Stimulated activated naive CD8-positive, alpha-beta T cell treated with anti-CD3 and anti-CD28 coated beads, Interleukin-15, Interleukin-2, amounts not matched to agents 100 ng/mL and 50 ng/mL, for 24 hours (primary cell): ENCODE data around the gene CAMKK1.

Experiments used
- H3K27ac Mint-ChIP-seq: one replicate; pipeline ENCODE4 v1.8.0; 2021; ENCODE audit warnings: mild to moderate bottlenecking, mixed read lengths
- H3K27me3 Mint-ChIP-seq: one replicate; pipeline ENCODE4 v1.8.0; 2021; ENCODE audit warnings: mixed read lengths
- H3K36me3 Mint-ChIP-seq: one replicate; pipeline ENCODE4 v1.8.0; 2021; ENCODE audit warnings: low read depth, mixed read lengths
- H3K4me1 Mint-ChIP-seq: one replicate; pipeline ENCODE4 v1.8.0; 2021; ENCODE audit warnings: low read depth, mixed read lengths
- H3K4me3 Mint-ChIP-seq: one replicate; pipeline ENCODE4 v1.8.0; 2021; ENCODE audit warnings: mild to moderate bottlenecking, mixed read lengths
- H3K9me3 Mint-ChIP-seq: one replicate; pipeline ENCODE4 v1.8.0; 2021; ENCODE audit warnings: mixed read lengths

Gene CAMKK1

GRCh38 chr17:3894188-3894587, 1.3 kb upstream of the CAMKK1 start:
- Mint-ChIP-seq H3K27ac (no peak overlapping the region), H3K4me3 (peak overlapping the region; percentile 68), H3K4me1 (peaks cover 30% of the 10 kb centered on the region)

GRCh38 chr17:3893720-3894116, 865 bp upstream of the CAMKK1 start:
- no peaks in the 10 kb centered on the region for H3K9me3 Mint-ChIP-seq
- H3K27ac Mint-ChIP-seq = peak overlapping the region; percentile 63
- H3K27me3 Mint-ChIP-seq = peaks cover 7% of the 10 kb centered on the region
- H3K4me1 Mint-ChIP-seq = peaks cover 30% of the 10 kb centered on the region
- H3K4me3 Mint-ChIP-seq = peak overlapping the region; percentile 68
- no peaks in the 10 kb centered on the region for H3K36me3 Mint-ChIP-seq

More at GRCh38 chr17:3894188-3894587, 1.3 kb upstream of the CAMKK1 start:
- peaks cover 7% of the 10 kb centered on the region for H3K27me3 Mint-ChIP-seq
- H3K36me3 Mint-ChIP-seq = no peaks in the 10 kb centered on the region
- H3K9me3 Mint-ChIP-seq = no peaks in the 10 kb centered on the region

GRCh38 chr17:3892095-3892998, 506 bp downstream of the CAMKK1 start:
- Mint-ChIP-seq H3K4me1 (peaks cover 36% of the 10 kb centered on the region), H3K4me3 (peak overlapping the region; percentile 80)

GRCh38 chr17:3891626-3892094, 1.2 kb downstream of the CAMKK1 start:
- Mint-ChIP-seq H3K4me1 (peaks cover 43% of the 10 kb centered on the region), H3K27me3 (peaks cover 7% of the 10 kb centered on the region), H3K9me3 (no peaks in the 10 kb centered on the region), H3K4me3 (peak overlapping the region; percentile 80), H3K27ac (peak overlapping the region; percentile 14), H3K36me3 (no peaks in the 10 kb centered on the region)

More at GRCh38 chr17:3892095-3892998, 506 bp downstream of the CAMKK1 start:
- Mint-ChIP-seq H3K36me3 (no peaks in the 10 kb centered on the region), H3K27me3 (peaks cover 7% of the 10 kb centered on the region), H3K27ac (no peak overlapping the region), H3K9me3 (no peaks in the 10 kb centered on the region)

GRCh38 chr17:3890878-3891219, 2.0 kb downstream of the CAMKK1 start:
- H3K4me3 Mint-ChIP-seq = no peak overlapping the region
- no peaks in the 10 kb centered on the region for H3K9me3 Mint-ChIP-seq
- H3K36me3 Mint-ChIP-seq = no peaks in the 10 kb centered on the region
- H3K27me3 Mint-ChIP-seq = peaks cover 7% of the 10 kb centered on the region
- no peak overlapping the region for H3K27ac Mint-ChIP-seq
- peaks cover 47% of the 10 kb centered on the region for H3K4me1 Mint-ChIP-seq

GRCh38 chr17:3890082-3890877, 2.6 kb downstream of the CAMKK1 start:
- H3K4me1 Mint-ChIP-seq = peaks cover 47% of the 10 kb centered on the region
- no peaks in the 10 kb centered on the region for H3K36me3 Mint-ChIP-seq
- no peaks in the 10 kb centered on the region for H3K9me3 Mint-ChIP-seq
- no peak overlapping the region for H3K27ac Mint-ChIP-seq
- no peak overlapping the region for H3K4me3 Mint-ChIP-seq
- peaks cover 7% of the 10 kb centered on the region for H3K27me3 Mint-ChIP-seq

- Mint-ChIP-seq H3K27ac (no peak overlapping the region), H3K36me3 (no peaks in the 10 kb centered on the region), H3K4me1 (peaks cover 44% of the 10 kb centered on the region), H3K4me3 (no peak overlapping the region), H3K27me3 (peaks cover 7% of the 10 kb centered on the region), H3K9me3 (no peaks in the 10 kb centered on the region)
Measured at GRCh38 chr17:3889325-3890012, 3.4 kb downstream of the CAMKK1 start.

GRCh38 chr17:3888343-3889171, 4.3 kb downstream of the CAMKK1 start:
- Mint-ChIP-seq H3K27me3 (peaks cover 7% of the 10 kb centered on the region), H3K4me1 (peaks cover 38% of the 10 kb centered on the region), H3K9me3 (no peaks in the 10 kb centered on the region), H3K4me3 (no peak overlapping the region), H3K27ac (no peak overlapping the region), H3K36me3 (no peaks in the 10 kb centered on the region)

GRCh38 chr17:3887804-3888203, 5.0 kb downstream of the CAMKK1 start:
- Mint-ChIP-seq H3K4me1 (peaks cover 35% of the 10 kb centered on the region), H3K27ac (no peak overlapping the region), H3K9me3 (no peaks in the 10 kb centered on the region), H3K36me3 (no peaks in the 10 kb centered on the region), H3K4me3 (no peak overlapping the region), H3K27me3 (peaks cover 7% of the 10 kb centered on the region)

GRCh38 chr17:3887394-3887793, 5.5 kb downstream of the CAMKK1 start:
- Mint-ChIP-seq H3K27ac (no peak overlapping the region), H3K36me3 (no peaks in the 10 kb centered on the region), H3K27me3 (peaks cover 7% of the 10 kb centered on the region), H3K9me3 (no peaks in the 10 kb centered on the region), H3K4me3 (no peak overlapping the region), H3K4me1 (peaks cover 35% of the 10 kb centered on the region)

- H3K36me3 Mint-ChIP-seq = no peaks in the 10 kb centered on the region
- H3K4me3 Mint-ChIP-seq = no peak overlapping the region
- peaks cover 7% of the 10 kb centered on the region for H3K27me3 Mint-ChIP-seq
- no peaks in the 10 kb centered on the region for H3K9me3 Mint-ChIP-seq
- H3K4me1 Mint-ChIP-seq = peaks cover 32% of the 10 kb centered on the region
- peak overlapping the region; percentile 81 for H3K27ac Mint-ChIP-seq
Measured at GRCh38 chr17:3886776-3887175, 6.1 kb downstream of the CAMKK1 start.

- no peaks in the 10 kb centered on the region for H3K9me3 Mint-ChIP-seq
- no peak overlapping the region for H3K4me3 Mint-ChIP-seq
- H3K27me3 Mint-ChIP-seq = no peaks in the 10 kb centered on the region
- H3K4me1 Mint-ChIP-seq = peaks cover 24% of the 10 kb centered on the region
- peak overlapping the region; percentile 72 for H3K27ac Mint-ChIP-seq
- no peaks in the 10 kb centered on the region for H3K36me3 Mint-ChIP-seq
Measured at GRCh38 chr17:3885970-3886369, 6.9 kb downstream of the CAMKK1 start.

- no peaks in the 10 kb centered on the region for H3K9me3 Mint-ChIP-seq
- no peak overlapping the region for H3K27ac Mint-ChIP-seq
- H3K4me1 Mint-ChIP-seq = peaks cover 19% of the 10 kb centered on the region
- no peaks in the 10 kb centered on the region for H3K27me3 Mint-ChIP-seq
- no peak overlapping the region for H3K4me3 Mint-ChIP-seq
- no peaks in the 10 kb centered on the region for H3K36me3 Mint-ChIP-seq
Measured at GRCh38 chr17:3885271-3885670, 7.6 kb downstream of the CAMKK1 start.

GRCh38 chr17:3884188-3884587, 8.7 kb downstream of the CAMKK1 start:
- H3K27me3 Mint-ChIP-seq = no peaks in the 10 kb centered on the region
- H3K27ac Mint-ChIP-seq = no peak overlapping the region
- no peak overlapping the region for H3K4me3 Mint-ChIP-seq
- H3K4me1 Mint-ChIP-seq = peaks cover 17% of the 10 kb centered on the region
- no peaks in the 10 kb centered on the region for H3K9me3 Mint-ChIP-seq
- H3K36me3 Mint-ChIP-seq = no peaks in the 10 kb centered on the region
